Mesenchymal stem cell (in vitro differentiated cells and primary cell): ENCODE measurements around the gene TK1.

Experiments
- DNase-seq: peaks from one replicate; pipeline ENCODE4 v3.0.0-alpha.2; 2013
- H2AFZ ChIP-seq: one replicate; pipeline ENCODE4 v1.6.1; 2013; ENCODE audit warnings: low read depth, mild to moderate bottlenecking, control low read depth, inconsistent platforms, low read length, moderate library complexity
- H2AK5ac ChIP-seq: 2 replicates; pipeline ENCODE4 v1.6.1; 2013; ENCODE audit warnings: low read length, moderate library complexity, mild to moderate bottlenecking, inconsistent platforms; ENCODE audit not compliant: severe bottlenecking
- H2BK120ac ChIP-seq: one replicate; pipeline ENCODE4 v1.6.1; 2013; ENCODE audit warnings: low read depth, mild to moderate bottlenecking, inconsistent platforms, low read length, moderate library complexity
- H2BK12ac ChIP-seq, 2 experiments: one replicate each; pipeline ENCODE4 v1.6.1; 2013; ENCODE audit warnings: inconsistent platforms in 2 of 2, low read length in 2 of 2, mild to moderate bottlenecking in 2 of 2, moderate library complexity in 2 of 2, control low read depth in 1 of 2
- H2BK15ac ChIP-seq: one replicate; pipeline ENCODE4 v1.6.1; 2013; ENCODE audit warnings: mild to moderate bottlenecking, low read depth, inconsistent platforms; ENCODE audit not compliant: poor library complexity, severe bottlenecking
- H2BK5ac ChIP-seq: 2 replicates; pipeline ENCODE4 v1.6.1; 2013; ENCODE audit warnings: low read depth, mild to moderate bottlenecking, low read length, control low read depth, inconsistent platforms; ENCODE audit not compliant: poor library complexity, severe bottlenecking
- H3K14ac ChIP-seq, 2 experiments: one replicate each; pipeline ENCODE4 v1.6.1; 2013; ENCODE audit warnings: inconsistent platforms in 2 of 2, low read length in 2 of 2, control low read depth in 1 of 2, mild to moderate bottlenecking in 1 of 2, moderate library complexity in 1 of 2
- H3K18ac ChIP-seq, 2 experiments: one replicate each; pipeline ENCODE4 v1.6.1; 2013; ENCODE audit warnings: inconsistent platforms in 2 of 2, low read length in 2 of 2, control low read depth in 1 of 2, low read depth in 1 of 2, mild to moderate bottlenecking in 1 of 2
- H3K23ac ChIP-seq, 2 experiments: one replicate each; pipeline ENCODE4 v1.6.1; 2013; ENCODE audit warnings: inconsistent platforms in 2 of 2, low read length in 2 of 2, mild to moderate bottlenecking in 2 of 2, moderate library complexity in 2 of 2, control low read depth in 1 of 2
- H3K27ac ChIP-seq: 2 replicates; pipeline ENCODE4 v1.5.1; 2013; ENCODE audit warnings: mild to moderate bottlenecking, moderate library complexity, low read length, control low read depth, inconsistent platforms; ENCODE audit not compliant: poor library complexity, severe bottlenecking
- H3K27me3 ChIP-seq, 2 experiments: 2 replicates each; pipeline versions ENCODE4 v1.6.1 to v1.7.0; 2013; ENCODE audit warnings: low read length in 2 of 2, mild to moderate bottlenecking in 2 of 2, moderate library complexity in 2 of 2, control low read depth in 1 of 2, inconsistent platforms in 1 of 2; ENCODE audit not compliant: control insufficient read depth in 1 of 2, insufficient read depth in 1 of 2
- H3K36me3 ChIP-seq, 2 experiments: 2 replicates each; pipeline versions ENCODE4 v1.6.1 to v1.7.0; 2013; ENCODE audit warnings: low read length in 2 of 2, control low read depth in 1 of 2, inconsistent platforms in 1 of 2, low read depth in 1 of 2, mild to moderate bottlenecking in 1 of 2; ENCODE audit not compliant: insufficient read depth in 2 of 2, control insufficient read depth in 1 of 2
- H3K4ac ChIP-seq, 2 experiments: one replicate each; pipeline ENCODE4 v1.6.1; 2013; ENCODE audit warnings: inconsistent platforms in 2 of 2, low read length in 2 of 2, mild to moderate bottlenecking in 2 of 2, moderate library complexity in 2 of 2, control low read depth in 1 of 2, low read depth in 1 of 2
- H3K4me1 ChIP-seq: 2 replicates; pipeline ENCODE4 v1.6.1; 2013; ENCODE audit warnings: low read depth, low read length, control low read depth; ENCODE audit not compliant: control insufficient read depth, insufficient read depth
- H3K4me2 ChIP-seq: 2 replicates; pipeline ENCODE4 v1.6.1; 2013; ENCODE audit warnings: low read length, mild to moderate bottlenecking, inconsistent platforms; ENCODE audit not compliant: poor library complexity, severe bottlenecking
- H3K4me3 ChIP-seq, 2 experiments: 2 replicates each; pipeline versions ENCODE4 v1.5.1 to v1.7.0; 2013; ENCODE audit warnings: low read length in 2 of 2, mild to moderate bottlenecking in 2 of 2, control low read depth in 1 of 2, low read depth in 1 of 2; ENCODE audit not compliant: insufficient read depth in 1 of 2
- H3K79me1 ChIP-seq: replicated peaks from 2 replicates; pipeline ENCODE4 v1.6.1; 2013; ENCODE audit warnings: mild to moderate bottlenecking, control low read depth, low read length, inconsistent platforms; ENCODE audit not compliant: poor library complexity, severe bottlenecking
- H3K9ac ChIP-seq: 2 replicates; pipeline ENCODE4 v1.7.0; 2013; ENCODE audit warnings: mild to moderate bottlenecking, low read length, moderate library complexity
- H3K9me3 ChIP-seq: 2 replicates; pipeline ENCODE4 v1.7.0; 2013; ENCODE audit warnings: mild to moderate bottlenecking, low read length; ENCODE audit not compliant: control insufficient read depth
- H4K8ac ChIP-seq: one replicate; pipeline ENCODE4 v1.6.1; 2013; ENCODE audit warnings: inconsistent platforms, mild to moderate bottlenecking, low read length, moderate library complexity
- H4K91ac ChIP-seq: one replicate; pipeline ENCODE4 v1.6.1; 2013; ENCODE audit warnings: mild to moderate bottlenecking, low read length, inconsistent platforms
- WGBS: methylation state at CpG from one replicate; pipeline ENCODE4 v1.1.7; 2013; ENCODE audit warnings: mixed read lengths; 5-methylcytosine and 5-hydroxymethylcytosine counted together

The TK1 gene

GRCh38 chr17:78180083-78180482 lies 6.8 kb downstream of the TK1 start:
- H3K27ac ChIP-seq: no peak overlapping the region
- H3K36me3 ChIP-seq: peaks cover 0 to 10% of the 10 kb centered on the region in 2 experiments
- H2AFZ ChIP-seq: no peak overlapping the region
- H3K4me1 ChIP-seq: peaks cover 30% of the 10 kb centered on the region
- peak overlapping the region in 1 of 2 experiments; percentile 79 for H2BK12ac ChIP-seq
- no peak overlapping the region for H3K4me3 ChIP-seq
- DNase-seq: peak; percentile 56
- H3K9ac ChIP-seq: no peak overlapping the region
- H3K18ac ChIP-seq: no peak overlapping the region
- H2BK5ac ChIP-seq: no peak overlapping the region
- H4K91ac ChIP-seq: no peak overlapping the region
- WGBS: 86% methylated on average over 13 of the region's 14 CpGs
- H2BK120ac ChIP-seq: no peak overlapping the region
- no peak overlapping the region for H3K4me2 ChIP-seq
- H3K14ac ChIP-seq: no peak overlapping the region
- no peaks in the 10 kb centered on the region for H3K27me3 ChIP-seq
- H3K9me3 ChIP-seq: no peaks in the 10 kb centered on the region
- no peak overlapping the region for H3K23ac ChIP-seq
- no peak overlapping the region for H2BK15ac ChIP-seq
- H4K8ac ChIP-seq: no peak overlapping the region
- no peak overlapping the region for H3K4ac ChIP-seq
- H2AK5ac ChIP-seq: no peak overlapping the region
- peaks cover 8% of the 10 kb centered on the region for H3K79me1 ChIP-seq

- WGBS: 81% methylated on average over 17 of the region's 17 CpGs
- Histone ChIP-seq H3K18ac (peak overlapping the region in 1 of 2 experiments; percentile 61), H3K36me3 (peaks cover 0 to 17% of the 10 kb centered on the region in 2 experiments), H2AK5ac (no peak overlapping the region), H3K4ac (peak overlapping the region in 1 of 2 experiments; percentile 12), H3K9ac (no peak overlapping the region), H3K4me2 (no peak overlapping the region), H2BK15ac (no peak overlapping the region), H4K91ac (peak overlapping the region; percentile 67), H2BK120ac (no peak overlapping the region), H3K9me3 (no peaks in the 10 kb centered on the region), H4K8ac (peak overlapping the region; percentile 12), H2AFZ (no peak overlapping the region), H3K27me3 (no peaks in the 10 kb centered on the region), H3K27ac (no peak overlapping the region), H2BK12ac (no peak overlapping the region), H3K14ac (no peak overlapping the region), H2BK5ac (no peak overlapping the region), H3K23ac (no peak overlapping the region), H3K4me1 (peaks cover 25% of the 10 kb centered on the region), H3K4me3 (no peak overlapping the region), H3K79me1 (peaks cover 8% of the 10 kb centered on the region)
- DNase-seq: peak; percentile 86
Observed at GRCh38 chr17:78179372-78179771, 7.5 kb downstream of the TK1 start.

- no peak overlapping the region for H3K14ac ChIP-seq
- WGBS: 43% methylated on average over 8 of the region's 14 CpGs
- H3K9me3 ChIP-seq: no peaks in the 10 kb centered on the region
- peaks cover 0 to 39% of the 10 kb centered on the region in 2 experiments for H3K36me3 ChIP-seq
- no peak overlapping the region for H2BK120ac ChIP-seq
- H2BK5ac ChIP-seq: no peak overlapping the region
- DNase-seq: peak; percentile 45
- H3K4me1 ChIP-seq: peaks cover 27% of the 10 kb centered on the region
- no peak overlapping the region for H3K9ac ChIP-seq
- H2AK5ac ChIP-seq: peak overlapping the region; percentile 25
- peak overlapping the region; percentile 20 for H4K91ac ChIP-seq
- H3K4me3 ChIP-seq: no peak overlapping the region
- H3K23ac ChIP-seq: no peak overlapping the region
- no peak overlapping the region for H3K18ac ChIP-seq
- no peaks in the 10 kb centered on the region for H3K27me3 ChIP-seq
- peaks cover 2% of the 10 kb centered on the region for H3K79me1 ChIP-seq
- no peak overlapping the region for H4K8ac ChIP-seq
- no peak overlapping the region for H3K4me2 ChIP-seq
- peak overlapping the region in 1 of 2 experiments; percentile 12 for H2BK12ac ChIP-seq
- H3K4ac ChIP-seq: no peak overlapping the region
- H3K27ac ChIP-seq: no peak overlapping the region
- no peak overlapping the region for H2AFZ ChIP-seq
- peak overlapping the region; percentile 67 for H2BK15ac ChIP-seq
Observed at GRCh38 chr17:78176548-78177025, 10.3 kb downstream of the TK1 start.

- no peak overlapping the region for H2BK12ac ChIP-seq
- no peak overlapping the region for H3K14ac ChIP-seq
- H3K4me2 ChIP-seq: no peak overlapping the region
- H2BK15ac ChIP-seq: no peak overlapping the region
- 98% methylated on average over 14 of the region's 14 CpGs for WGBS
- no peak overlapping the region for H3K27ac ChIP-seq
- H3K27me3 ChIP-seq: no peaks in the 10 kb centered on the region
- peaks cover 25% of the 10 kb centered on the region for H3K4me1 ChIP-seq
- H3K79me1 ChIP-seq: peaks cover 7% of the 10 kb centered on the region
- no peak overlapping the region for H2AK5ac ChIP-seq
- no peak overlapping the region for H3K4ac ChIP-seq
- H4K8ac ChIP-seq: no peak overlapping the region
- H3K9me3 ChIP-seq: no peaks in the 10 kb centered on the region
- H3K23ac ChIP-seq: no peak overlapping the region
- no peak overlapping the region for H3K18ac ChIP-seq
- no peak overlapping the region for H3K4me3 ChIP-seq
- no peak overlapping the region for H2AFZ ChIP-seq
- H2BK120ac ChIP-seq: no peak overlapping the region
- H3K9ac ChIP-seq: no peak overlapping the region
- no peak overlapping the region for H2BK5ac ChIP-seq
- peaks cover 0 to 48% of the 10 kb centered on the region in 2 experiments for H3K36me3 ChIP-seq
- no peak overlapping the region for H4K91ac ChIP-seq
- DNase-seq: no peak
Observed at GRCh38 chr17:78175643-78175981, 11.2 kb downstream of the TK1 start.
